Measurements from ENCODE around the gene MYO16.
"Not testable (repeated sequence)": the region's sequence is repeated elsewhere in the genome, so short reads cannot be mapped to it uniquely, and the experiment has no call there.

MYO16 gene

GRCh38 chr13:108911807-108912206 lies 282.4 kb downstream of the MYO16 start:
- DNase-seq: no peak

DNA sequence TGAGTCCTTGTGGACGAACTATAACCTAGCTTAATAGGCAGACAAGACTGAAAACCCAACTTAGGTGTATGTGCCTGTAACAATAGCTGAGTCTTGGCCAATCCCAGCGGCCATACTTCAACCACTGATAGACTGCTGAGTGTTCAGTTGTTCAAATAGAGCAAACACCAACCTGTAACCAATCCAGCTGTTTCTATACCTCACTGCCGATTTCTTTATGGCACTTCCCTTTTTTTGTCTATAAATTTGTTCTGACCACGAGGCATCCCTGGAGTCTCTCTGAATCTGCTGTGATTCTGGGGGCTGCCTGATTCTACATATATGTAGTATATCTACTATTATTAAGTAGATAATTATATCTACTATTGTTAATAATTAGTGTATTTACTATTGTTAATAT lies 284.3 kb downstream of the MYO16 start:
- DNase-seq: not testable (repeated sequence)

GRCh38 chr13:108915095-108915633 lies 285.8 kb downstream of the MYO16 start:
- no peak for DNase-seq

DNA sequence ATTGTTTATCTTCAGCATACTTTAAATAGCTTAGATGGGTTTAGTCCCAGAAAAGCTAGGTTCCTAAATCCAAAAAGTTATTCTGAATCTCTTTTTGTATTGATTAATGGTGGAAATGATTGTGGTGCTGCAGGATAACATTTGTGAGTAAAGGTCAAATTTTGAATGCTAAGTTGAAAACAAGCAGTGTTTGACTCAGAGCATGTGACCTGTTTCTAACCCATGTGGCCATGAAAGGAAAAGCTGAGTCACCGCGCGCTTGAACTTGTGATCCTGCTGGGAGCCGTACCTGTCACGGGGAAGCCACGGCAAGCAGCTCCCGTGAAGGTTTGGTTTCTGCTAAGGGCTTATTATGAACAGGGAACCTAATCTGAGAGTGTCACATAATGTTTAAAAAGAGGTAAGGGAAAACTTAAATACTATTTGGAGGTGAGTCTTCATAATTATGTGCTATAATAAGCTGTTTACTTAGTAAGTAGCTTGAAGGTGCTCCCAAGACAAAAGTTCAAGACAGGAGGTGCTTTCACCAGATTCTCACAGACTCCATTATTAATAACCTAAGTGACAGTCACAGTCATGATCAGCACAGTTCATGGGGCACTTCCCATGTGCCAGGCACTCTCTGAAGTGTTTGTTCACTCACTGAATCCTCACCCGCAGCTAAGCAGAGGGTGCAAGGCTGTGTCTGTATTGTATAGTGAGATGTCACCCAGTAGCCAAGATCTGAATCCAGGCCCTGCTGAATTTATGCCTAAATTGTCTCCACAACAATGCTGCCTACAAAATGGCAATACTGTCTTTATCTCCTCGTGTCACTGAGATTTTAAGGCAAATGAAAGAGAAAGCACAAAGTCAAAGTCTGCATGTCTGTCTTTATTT lies 286.5 kb downstream of the MYO16 start:
- DNase-seq: peak; percentile 86

GRCh38 chr13:108917581-108917980 lies 288.2 kb downstream of the MYO16 start:
- DNase-seq: no peak

DNA sequence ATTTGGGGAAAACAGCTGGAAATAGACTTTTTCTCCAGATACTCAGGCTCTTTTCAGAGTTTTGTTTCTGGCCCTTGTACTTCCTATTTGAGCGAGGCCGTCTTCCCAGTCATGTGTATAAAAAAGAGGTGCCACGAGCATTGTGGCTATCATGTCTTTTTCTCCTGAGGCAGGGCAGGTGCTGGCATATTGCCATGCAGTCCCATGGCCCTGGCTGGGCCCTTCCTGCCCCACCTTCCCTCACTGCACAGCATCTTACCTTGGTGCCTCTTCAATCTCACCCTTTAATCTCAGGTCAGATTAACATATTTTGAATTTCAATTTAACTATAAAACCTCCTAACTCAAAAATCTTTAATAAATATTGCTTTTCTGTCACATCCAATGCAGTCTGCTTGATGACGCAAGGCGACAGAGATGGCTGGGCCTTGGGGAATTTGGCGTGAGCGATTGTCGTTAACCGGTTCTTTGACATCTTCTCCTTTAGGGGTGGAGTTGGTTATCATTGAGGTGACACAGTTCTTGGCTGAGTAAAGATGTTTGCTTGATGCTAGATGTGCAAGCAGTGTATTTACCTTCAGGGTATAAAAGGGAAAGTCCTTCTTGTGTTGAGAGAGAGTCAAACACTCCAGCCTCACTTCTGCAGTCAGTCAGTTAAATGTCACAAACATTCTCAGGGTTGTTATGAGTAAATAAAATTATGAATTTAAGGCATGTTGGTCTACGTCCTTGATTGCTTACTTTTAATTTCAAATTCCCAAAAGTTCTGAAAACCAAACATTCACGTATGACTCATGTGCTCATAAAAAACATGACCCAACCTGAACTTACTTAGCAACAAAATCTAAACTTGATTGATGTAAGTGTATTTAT lies 289.9 kb downstream of the MYO16 start:
- DNase-seq: no peak

- no peak for DNase-seq
These were observed 290.7 kb downstream of the MYO16 start for GRCh38 chr13:108920137-108920536.

- no peak for DNase-seq
These were observed 291.8 kb downstream of the MYO16 start for GRCh38 chr13:108921238-108921637.

DNA sequence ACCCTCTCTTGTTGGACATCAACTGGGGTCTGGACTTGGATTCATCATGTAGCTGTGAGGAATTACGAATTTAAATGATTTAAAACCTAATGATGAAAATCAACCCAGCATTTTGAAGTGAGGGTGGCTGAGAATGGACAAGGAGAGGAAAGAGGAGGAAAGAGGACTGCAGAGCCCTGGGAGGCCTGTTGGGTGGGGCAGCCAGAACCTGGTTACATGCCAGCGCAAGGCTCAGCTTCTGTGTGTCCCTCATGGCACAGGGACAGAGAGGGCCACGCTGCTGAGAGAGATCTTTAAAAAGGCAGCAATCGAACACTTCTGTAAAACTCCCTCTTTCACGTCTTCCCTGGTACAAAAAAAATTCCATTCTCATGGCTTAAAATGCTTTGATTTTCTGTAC lies 292.7 kb downstream of the MYO16 start:
- DNase-seq: no peak

GRCh38 chr13:108923386-108924047 lies 294.1 kb downstream of the MYO16 start:
- DNase-seq: no peak

DNA sequence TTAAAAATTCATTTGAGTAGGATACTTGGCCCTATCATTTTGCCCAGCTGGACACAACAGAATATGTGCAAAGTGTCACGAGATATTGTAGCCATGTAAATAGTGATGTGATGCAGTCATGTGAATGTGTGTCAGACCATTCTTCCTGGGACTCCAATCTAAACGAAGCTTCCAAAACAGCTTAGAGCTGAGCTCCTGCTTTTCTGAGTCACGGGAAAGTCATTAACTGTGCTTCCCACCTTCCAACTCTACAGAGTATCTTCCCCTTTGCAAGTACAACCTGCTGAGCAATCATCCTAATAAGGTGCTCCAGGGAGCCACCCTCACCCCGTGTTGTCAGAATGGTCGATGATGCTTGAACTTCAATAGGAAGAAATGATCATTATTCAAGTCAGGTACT lies 294.7 kb downstream of the MYO16 start:
- no peak for DNase-seq

GRCh38 chr13:108924541-108924940 lies 295.1 kb downstream of the MYO16 start:
- no peak for DNase-seq

DNA sequence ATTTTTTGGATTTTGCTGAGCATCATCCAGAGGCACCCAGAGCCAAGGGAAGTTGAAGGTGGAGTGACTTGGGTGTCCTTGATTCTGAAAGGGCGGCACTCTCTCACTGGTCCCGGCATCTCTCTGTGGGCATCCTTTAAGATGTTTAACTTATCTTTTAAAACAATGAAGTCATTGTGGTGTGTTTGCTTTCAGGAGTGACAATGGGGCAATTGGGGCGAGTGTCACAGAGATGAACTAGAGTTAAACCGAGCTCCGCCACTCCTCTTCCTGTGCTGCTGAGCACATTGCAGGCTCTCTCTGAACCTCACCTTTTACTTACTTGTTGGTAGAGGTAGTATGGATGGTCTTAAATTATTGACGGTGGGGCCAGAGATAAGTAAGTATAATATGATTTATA lies 295.7 kb downstream of the MYO16 start:
- no peak for DNase-seq

DNA sequence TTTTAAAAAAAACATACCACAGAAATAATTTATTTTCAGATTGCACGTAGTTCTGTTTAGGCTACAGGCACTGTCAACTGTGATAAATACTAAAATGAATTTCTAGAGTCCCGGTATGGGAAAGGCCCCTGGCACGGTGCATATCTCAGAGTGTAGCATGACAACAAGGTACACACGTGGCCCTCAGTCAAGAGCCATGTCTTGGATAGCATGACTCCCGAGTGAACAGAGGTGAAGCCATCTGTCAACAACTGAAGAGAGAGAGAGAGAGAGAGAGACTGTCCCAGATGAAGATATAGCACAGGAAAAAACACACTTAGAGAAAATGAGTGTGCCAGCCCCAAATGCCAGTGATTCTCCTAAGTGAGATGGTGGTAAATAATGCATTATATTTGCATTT lies 297.5 kb downstream of the MYO16 start:
- no peak for DNase-seq

DNA sequence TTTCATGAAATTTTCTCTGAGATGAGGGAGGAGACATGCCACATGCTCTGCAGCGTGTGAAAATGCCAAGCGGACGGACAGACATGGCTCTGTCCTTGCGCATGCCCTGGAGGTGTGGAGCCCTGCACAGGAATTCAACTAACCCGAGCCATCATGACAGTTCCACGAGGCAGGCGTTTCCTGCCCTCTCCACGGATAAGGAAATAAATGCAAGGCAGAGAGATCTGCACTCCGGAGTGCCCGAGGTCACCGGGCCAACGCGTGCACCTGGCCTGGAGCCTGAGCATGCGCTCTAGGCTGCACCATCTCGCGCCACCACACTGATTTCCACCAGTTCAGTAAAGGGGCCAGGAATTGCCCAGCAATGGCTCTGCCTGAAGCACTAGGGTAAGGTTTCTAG lies 298.2 kb downstream of the MYO16 start:
- no peak for DNase-seq

- no peak for DNase-seq
These were observed 300.3 kb downstream of the MYO16 start for GRCh38 chr13:108929532-108930206.

DNA sequence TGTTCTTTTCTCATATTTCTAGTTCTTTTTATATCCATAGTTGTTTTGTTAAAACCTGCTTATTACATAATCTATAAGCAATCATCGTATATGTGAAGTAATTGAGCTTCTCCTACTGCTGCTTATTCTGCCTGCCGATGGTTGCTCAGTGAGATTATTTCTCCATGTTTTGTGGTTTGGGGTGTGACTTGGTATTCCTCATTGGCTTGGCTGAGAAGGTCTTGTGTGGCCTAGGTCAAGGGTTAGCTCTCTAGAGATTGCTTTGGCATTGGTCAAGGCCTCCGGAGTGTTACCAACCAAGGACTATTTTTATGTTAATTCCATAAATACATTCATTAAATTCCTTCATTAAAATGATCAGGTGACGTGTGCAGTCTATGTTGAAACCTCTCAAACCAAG lies 302.8 kb downstream of the MYO16 start:
- no peak for DNase-seq

GRCh38 chr13:108933061-108933460 lies 303.6 kb downstream of the MYO16 start:
- no peak for DNase-seq

GRCh38 chr13:108938155-108938554 lies 308.7 kb downstream of the MYO16 start:
- DNase-seq: no peak

- DNase-seq: no peak
These were observed 310.7 kb downstream of the MYO16 start for GRCh38 chr13:108940121-108940520.

GRCh38 chr13:108943842-108944241 lies 314.4 kb downstream of the MYO16 start:
- no peak for DNase-seq

DNA sequence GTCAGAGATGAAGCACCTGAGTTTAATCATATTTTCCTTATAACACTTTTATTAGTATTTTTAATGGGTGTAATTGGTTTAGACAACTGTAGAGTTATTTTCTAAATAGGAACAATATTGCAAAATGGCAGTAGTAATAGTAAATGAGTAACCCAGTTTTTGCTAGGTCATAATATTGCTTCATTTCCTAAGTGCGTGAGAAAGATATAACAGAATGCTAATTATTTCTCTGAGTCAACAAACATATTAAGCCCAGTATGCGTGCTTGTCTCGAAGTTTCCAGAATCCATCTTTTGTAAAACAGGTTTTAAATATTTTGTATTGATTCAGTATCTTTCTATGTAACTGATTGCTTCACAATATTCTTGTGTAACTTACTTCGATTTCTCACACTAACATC lies 315.3 kb downstream of the MYO16 start:
- DNase-seq: no peak

All from islet precursor cell (in vitro differentiated cells).